GM12892 (cell line): ENCODE results near the gene NFE2.

Experiments used
- POLR2A ChIP-seq: IDR thresholded peaks from 2 replicates; pipeline ENCODE4 v1.6.1; 2011; ENCODE audit warnings: low read depth, low read length, control low read depth
- POLR2AphosphoS5 ChIP-seq: IDR thresholded peaks from 2 replicates; pipeline ENCODE4 v1.6.1; 2011; ENCODE audit warnings: low read depth, low read length, control low read depth

GRCh38 chr12:54262403-54262925 lies 38.4 kb downstream of the NFE2 start:
- no peak for TF ChIP-seq POLR2A
- TF ChIP-seq POLR2AphosphoS5: no peak
